ENCODE data around the gene NEMP2. TPM values are rescaled to one million over a fixed set of nuclear protein-coding genes. Genes with fewer than 3 reads are reported as not detected.

Gene NEMP2
- total RNA-seq, 1 donor from 2014 or later, result 21.1 TPM

DNA sequence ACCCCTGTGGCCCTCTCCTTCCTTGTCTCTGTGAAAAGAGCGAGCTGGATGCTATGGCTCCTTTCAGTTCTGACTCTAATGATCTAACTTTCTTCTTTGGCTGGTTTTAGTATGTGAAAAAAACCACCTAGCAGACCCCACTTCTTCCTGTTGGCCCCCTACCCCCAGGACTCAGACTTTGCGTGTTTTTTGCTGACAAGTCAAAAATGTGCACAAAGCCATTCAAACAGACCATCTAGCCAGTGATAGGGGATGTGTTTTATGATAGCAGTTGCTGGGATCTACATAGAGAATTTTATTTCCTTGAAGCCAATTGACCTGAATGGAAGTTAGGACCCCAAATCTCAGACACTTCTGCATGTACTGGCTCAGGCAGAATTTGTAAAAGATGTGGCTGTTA lies 77.3 kb downstream of the NEMP2 start:
- no peak for DNase-seq (ENCODE audit: low spot score in 2 of 2, unreplicated experiment in 2 of 2)
- Mint-ChIP-seq H3K36me3 (peaks cover 8% of the 10 kb centered on the region), H3K27me3 (ENCODE audit: low read depth) (no peaks in the 10 kb centered on the region), H3K4me3 (no peak overlapping the region), H3K9me3 (no peaks in the 10 kb centered on the region), H3K4me1 (no peaks in the 10 kb centered on the region), H3K27ac (no peak overlapping the region)
- TF ChIP-seq, protein P1, sequence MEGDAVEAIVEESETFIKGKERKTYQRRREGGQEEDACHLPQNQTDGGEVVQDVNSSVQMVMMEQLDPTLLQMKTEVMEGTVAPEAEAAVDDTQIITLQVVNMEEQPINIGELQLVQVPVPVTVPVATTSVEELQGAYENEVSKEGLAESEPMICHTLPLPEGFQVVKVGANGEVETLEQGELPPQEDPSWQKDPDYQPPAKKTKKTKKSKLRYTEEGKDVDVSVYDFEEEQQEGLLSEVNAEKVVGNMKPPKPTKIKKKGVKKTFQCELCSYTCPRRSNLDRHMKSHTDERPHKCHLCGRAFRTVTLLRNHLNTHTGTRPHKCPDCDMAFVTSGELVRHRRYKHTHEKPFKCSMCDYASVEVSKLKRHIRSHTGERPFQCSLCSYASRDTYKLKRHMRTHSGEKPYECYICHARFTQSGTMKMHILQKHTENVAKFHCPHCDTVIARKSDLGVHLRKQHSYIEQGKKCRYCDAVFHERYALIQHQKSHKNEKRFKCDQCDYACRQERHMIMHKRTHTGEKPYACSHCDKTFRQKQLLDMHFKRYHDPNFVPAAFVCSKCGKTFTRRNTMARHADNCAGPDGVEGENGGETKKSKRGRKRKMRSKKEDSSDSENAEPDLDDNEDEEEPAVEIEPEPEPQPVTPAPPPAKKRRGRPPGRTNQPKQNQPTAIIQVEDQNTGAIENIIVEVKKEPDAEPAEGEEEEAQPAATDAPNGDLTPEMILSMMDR (IDR thresholded peaks at IDR 0.05; ENCODE audit: unreplicated experiment), result no peak

DNA sequence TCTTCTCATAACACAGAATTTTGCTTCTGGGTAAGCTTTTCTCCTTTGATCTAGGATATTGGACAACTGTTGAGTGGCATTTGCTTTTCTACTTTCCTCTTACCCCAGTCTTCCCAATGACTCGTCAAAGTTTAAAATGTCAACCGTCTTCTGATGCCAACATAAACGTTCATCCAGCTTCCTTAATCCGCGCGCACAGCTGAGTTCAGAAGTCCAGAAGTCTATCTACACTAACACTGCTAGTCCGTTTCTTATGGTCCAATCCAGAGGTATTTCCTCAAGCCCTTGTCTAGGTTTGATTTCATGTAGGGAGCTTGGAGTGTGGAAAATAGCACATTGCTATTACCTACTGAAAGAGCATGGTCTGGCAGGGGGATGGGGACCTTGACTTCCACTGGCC lies 77.7 kb downstream of the NEMP2 start:
- no peak for DNase-seq (ENCODE audit: low spot score in 2 of 2, unreplicated experiment in 2 of 2)
- H3K4me3 Mint-ChIP-seq, result no peak overlapping the region
- no peaks in the 10 kb centered on the region for H3K9me3 Mint-ChIP-seq
- peaks cover 8% of the 10 kb centered on the region for H3K36me3 Mint-ChIP-seq
- no peak overlapping the region for H3K27ac Mint-ChIP-seq
- no peaks in the 10 kb centered on the region for H3K27me3 Mint-ChIP-seq (ENCODE audit: low read depth)
- TF ChIP-seq, protein P1 (IDR thresholded peaks at IDR 0.05; ENCODE audit: unreplicated experiment), result no peak
- no peaks in the 10 kb centered on the region for H3K4me1 Mint-ChIP-seq

- Mint-ChIP-seq H3K36me3 (peaks cover 8% of the 10 kb centered on the region), H3K9me3 (no peaks in the 10 kb centered on the region), H3K27ac (no peak overlapping the region), H3K4me1 (no peaks in the 10 kb centered on the region), H3K4me3 (no peak overlapping the region), H3K27me3 (ENCODE audit: low read depth) (no peaks in the 10 kb centered on the region)
- TF ChIP-seq, protein P1 (IDR thresholded peaks at IDR 0.05; ENCODE audit: unreplicated experiment), result no peak
- DNase-seq (ENCODE audit: low spot score in 2 of 2, unreplicated experiment in 2 of 2), result no peak
Observed at GRCh38 chr2:190455358-190456095, 79.0 kb downstream of the NEMP2 start.

DNA sequence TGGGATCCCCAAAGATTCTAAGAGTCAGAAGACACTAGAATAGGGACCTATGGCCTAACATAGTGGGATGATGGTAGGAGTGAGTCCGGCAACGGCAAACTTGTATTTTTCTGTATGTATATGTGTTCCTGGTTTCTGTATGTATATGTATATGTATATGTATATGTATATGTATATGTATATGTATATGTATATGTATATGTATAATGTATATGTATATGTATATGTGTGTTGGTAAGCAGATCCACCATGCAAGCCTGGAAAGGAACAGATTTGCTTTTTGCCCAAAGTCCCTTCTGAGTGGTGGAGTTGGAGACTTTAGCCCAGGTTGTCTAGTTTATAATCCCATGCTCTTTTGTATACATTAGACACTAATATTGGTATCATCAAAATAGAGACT lies 79.7 kb downstream of the NEMP2 start:
- no peaks in the 10 kb centered on the region for H3K27me3 Mint-ChIP-seq (ENCODE audit: low read depth)
- H3K4me3 Mint-ChIP-seq, result no peak overlapping the region
- no peak for DNase-seq (ENCODE audit: low spot score in 2 of 2, unreplicated experiment in 2 of 2)
- H3K36me3 Mint-ChIP-seq, result peaks cover 8% of the 10 kb centered on the region
- H3K4me1 Mint-ChIP-seq, result no peaks in the 10 kb centered on the region
- H3K27ac Mint-ChIP-seq, result no peak overlapping the region
- no peaks in the 10 kb centered on the region for H3K9me3 Mint-ChIP-seq
- TF ChIP-seq, protein P1 (IDR thresholded peaks at IDR 0.05; ENCODE audit: unreplicated experiment), result no peak

Other genes starting within 250 kb of the NEMP2 start
- gene HIBCH, start 214.9 kb downstream of the NEMP2 start, total RNA-seq, result 55.7 to 64.0 TPM (median 58.8 TPM) in 3 replicates
- gene INPP1, start 191.1 kb downstream of the NEMP2 start, total RNA-seq, result 18.4 to 20.6 TPM (median 20.3 TPM) in 3 replicates
- gene MFSD6, start 126.4 kb downstream of the NEMP2 start, total RNA-seq, result 10.9 to 12.6 TPM (median 11.7 TPM) in 3 replicates
- gene NAB1, start 114.4 kb upstream of the NEMP2 start, total RNA-seq, result 66.5 to 71.6 TPM (median 66.8 TPM) in 3 replicates